Liver (tissue), 9 donors: ENCODE results near the gene CARMIL3. TPM values are rescaled to one million over a fixed set of nuclear protein-coding genes. Genes with fewer than 3 reads are reported as not detected.
"Not testable (repeated sequence)": the region's sequence is repeated elsewhere in the genome, so short reads cannot be mapped to it uniquely, and the experiment has no call there.

Experiments
- DNase-seq: peaks from one replicate; pipeline ENCODE4 v3.0.0-alpha.2; 2017; ENCODE audit warnings: low spot score
- H3K27ac ChIP-seq, 2 donors: one replicate each; pipeline ENCODE4 v1.7.0; 2013; ENCODE audit warnings: inconsistent platforms in 2 of 2, low read length in 2 of 2, control low read depth in 1 of 2, low read depth in 1 of 2, mild to moderate bottlenecking in 1 of 2
- H3K27me3 ChIP-seq, 4 donors: one replicate each; pipeline versions ENCODE4 v1.6.1 to v1.7.0; 2013; ENCODE audit warnings: low read length in 3 of 4, inconsistent platforms in 1 of 4, mild to moderate bottlenecking in 1 of 4, moderate library complexity in 1 of 4; ENCODE audit not compliant: control insufficient read depth in 4 of 4, insufficient read depth in 4 of 4
- H3K36me3 ChIP-seq, 4 donors: one replicate each; pipeline versions ENCODE4 v1.6.1 to v1.7.0; 2013; ENCODE audit warnings: low read length in 3 of 4, mild to moderate bottlenecking in 3 of 4, low read depth in 1 of 4, moderate library complexity in 1 of 4; ENCODE audit not compliant: control insufficient read depth in 4 of 4, insufficient read depth in 3 of 4
- H3K4me1 ChIP-seq, 4 donors: one replicate each; pipeline versions ENCODE4 v1.6.1 to v1.7.0; 2013; ENCODE audit warnings: low read length in 3 of 4, mild to moderate bottlenecking in 3 of 4, moderate library complexity in 1 of 4; ENCODE audit not compliant: control insufficient read depth in 4 of 4, insufficient read depth in 4 of 4
- H3K4me3 ChIP-seq, 3 donors: one replicate each; pipeline versions ENCODE4 v1.6.1 to v1.7.0; 2013; ENCODE audit warnings: low read length in 3 of 3, control low read depth in 1 of 3, low read depth in 1 of 3, mild to moderate bottlenecking in 1 of 3
- H3K9ac ChIP-seq, 2 donors: one replicate each; pipeline ENCODE4 v1.7.0; 2013; ENCODE audit warnings: low read length in 2 of 2, mild to moderate bottlenecking in 2 of 2, moderate library complexity in 2 of 2, control low read depth in 1 of 2, low read depth in 1 of 2
- H3K9me3 ChIP-seq, 4 donors: one replicate each; pipeline versions ENCODE4 v1.6.1 to v1.7.0; 2013; ENCODE audit warnings: low read length in 3 of 4; ENCODE audit not compliant: control insufficient read depth in 4 of 4
- ATF3 ChIP-seq: IDR thresholded peaks from 2 replicates; pipeline ENCODE4 v1.6.1; 2016; ENCODE audit warnings: antibody characterized with exemption
- CTCF ChIP-seq: fragments of 150-350 bp; IDR thresholded peaks from 2 replicates; pipeline ENCODE4 v1.5.1; 2017; ENCODE audit warnings: improper control_type of control experiment, low read depth, low read length; ENCODE audit not compliant: missing input control
- EGR1 ChIP-seq, 2 donors: IDR thresholded peaks; 2 replicates each; pipeline ENCODE4 v1.6.1; 2016 to 2018; ENCODE audit warnings: antibody characterized with exemption in 2 of 2, low read depth in 2 of 2
- FOXA1 ChIP-seq: IDR thresholded peaks from 2 replicates; pipeline ENCODE4 v1.6.1; 2016; ENCODE audit warnings: antibody characterized with exemption
- FOXA2 ChIP-seq: IDR thresholded peaks from 2 replicates; pipeline ENCODE4 v1.6.1; 2016; ENCODE audit warnings: antibody characterized with exemption
- HNF4A ChIP-seq, 2 donors: conservative IDR thresholded peaks; 2 replicates each; pipeline ENCODE4 v1.6.1; 2016; ENCODE audit warnings: antibody characterized with exemption in 2 of 2, mild to moderate bottlenecking in 2 of 2
- HNF4G ChIP-seq: IDR thresholded peaks from 2 replicates; pipeline ENCODE4 v1.6.1; 2016; ENCODE audit warnings: antibody characterized with exemption
- MAX ChIP-seq: IDR thresholded peaks from 2 replicates; pipeline ENCODE4 v1.6.1; 2016; ENCODE audit warnings: antibody characterized with exemption
- NR2F2 ChIP-seq: IDR thresholded peaks from 2 replicates; pipeline ENCODE4 v1.6.1; 2016; ENCODE audit warnings: antibody characterized with exemption
- RAD21 ChIP-seq, 2 donors: IDR thresholded peaks; 2 replicates each; pipeline ENCODE4 v1.6.1; 2016; ENCODE audit warnings: antibody characterized with exemption in 2 of 2, mild to moderate bottlenecking in 2 of 2
- REST ChIP-seq: IDR thresholded peaks from 2 replicates; pipeline ENCODE4 v1.6.1; 2016; ENCODE audit warnings: antibody characterized with exemption, mild to moderate bottlenecking
- RXRA ChIP-seq, 2 donors: IDR thresholded peaks; 2 replicates each; pipeline ENCODE4 v1.6.1; 2017 to 2018; ENCODE audit warnings: antibody characterized with exemption in 2 of 2, mild to moderate bottlenecking in 1 of 2
- SP1 ChIP-seq: IDR thresholded peaks from 2 replicates; pipeline ENCODE4 v1.6.1; 2018; ENCODE audit warnings: antibody characterized with exemption, mild to moderate bottlenecking
- TAF1 ChIP-seq: conservative IDR thresholded peaks from 2 replicates; pipeline ENCODE4 v1.6.1; 2016; ENCODE audit warnings: antibody characterized with exemption, mild to moderate bottlenecking
- WGBS: extraction: QIAGEN DNeasy Blood & Tissue Kit; methylation state at CpG from one replicate; pipeline ENCODE4 v1.1.7; 2013; 5-methylcytosine and 5-hydroxymethylcytosine counted together
- polyA plus RNA-seq, 2 donors: library from polyadenylated mRNA; stranded (reverse) in 1 of 2; unstranded in 1 of 2; fragments of 200-250 nt in 1 of 2; fragments of >200 nt in 1 of 2; fragmentation: Nextera tagmentation in 1 of 2; extraction: Ambion mirVana in 1 of 2; gene quantifications; one replicate each; pipeline versions ENCODE4 v1.2.1 to v1.2.3, GENCODE V29; 2013 to 2015
- total RNA-seq, 2 donors: library from RNA; depleted of rRNA; stranded (reverse); fragments of >200 nt; gene quantifications; one replicate each; pipeline ENCODE4 v1.2.3, GENCODE V29; 2014
- donor health status: healthy.
- donor health status: healthy.
- donor health status: healthy.
- donor health status: healthy.
- donor health status: healthy.

Gene CARMIL3
- total RNA-seq (under 1 TPM; 0.05 to 0.17 TPM), polyA plus RNA-seq (under 1 TPM; 0.17 TPM)

- TF ChIP-seq REST (peak; percentile 94), HNF4A (conservative IDR thresholded peaks at IDR 0.05) (no peak)
- Histone ChIP-seq H3K27ac (no peak within 1 kb of the TSS), H3K36me3 (no peaks in the 10 kb centered on the region), H3K4me3 (peak within 1 kb of the TSS; percentile 63 to 66 (median 63)), H3K27me3 (no peaks in the 10 kb centered on the region), H3K4me1 (peaks cover 10 to 25% (median 15%) of the 10 kb centered on the region in 4 donors), H3K9ac (peak within 1 kb of the TSS; percentile 48 to 77), H3K9me3 (no peaks in the 10 kb centered on the region)
- peak; percentile 58 for DNase-seq
- under 1% methylated on average over 92 of the region's 92 CpGs for WGBS
Measured at GRCh38 chr14:24051789-24052655, at the start of gene CARMIL3. TSS of gene CARMIL3 (plus strand) at chr14:24052009. CDS start at chr14:24052154, 145 bp downstream.

- H3K36me3 ChIP-seq, H3K4me1 ChIP-seq, H3K9ac ChIP-seq, H3K9me3 ChIP-seq, H3K27ac ChIP-seq, DNase-seq, H3K27me3 ChIP-seq: not testable (repeated sequence)
- WGBS, result 2% methylated on average over 6 of the region's 15 CpGs
- H3K4me3 ChIP-seq, result peak overlapping the region in 1 of 3 donors; percentile 42
Measured at GRCh38 chr14:24006471-24006816, 45.4 kb upstream of the CARMIL3 start.

- H3K9me3 ChIP-seq, H3K4me1 ChIP-seq, H3K27ac ChIP-seq, H3K9ac ChIP-seq, H3K36me3 ChIP-seq, H3K27me3 ChIP-seq: not testable (repeated sequence)
- WGBS, result 6% methylated on average over 62 of the region's 62 CpGs
- peak; percentile 72 for DNase-seq
- peak overlapping the region in 2 of 3 donors; percentile 30 to 42 for H3K4me3 ChIP-seq
Measured at GRCh38 chr14:24006817-24007652, 44.8 kb upstream of the CARMIL3 start.

- 85% methylated on average over 2 of the region's 2 CpGs for WGBS
- H3K9me3 ChIP-seq, result no peaks in the 10 kb centered on the region
- peaks cover 0 to 20% (median 19%) of the 10 kb centered on the region in 4 donors for H3K4me1 ChIP-seq
- H3K4me3 ChIP-seq, result no peak overlapping the region
- H3K36me3 ChIP-seq, result no peaks in the 10 kb centered on the region
- DNase-seq, result no peak
- no peak overlapping the region for H3K27ac ChIP-seq
- H3K27me3 ChIP-seq, result no peaks in the 10 kb centered on the region
- H3K9ac ChIP-seq, result no peak overlapping the region
- TF ChIP-seq HNF4A (conservative IDR thresholded peaks at IDR 0.05) (no peak), RAD21 (IDR thresholded peaks at IDR 0.05) (no peak), EGR1 (IDR thresholded peaks at IDR 0.05; ENCODE audit: low read depth in 2 of 2) (no peak), HNF4G (no peak), MAX (no peak), FOXA2 (no peak), FOXA1 (no peak), TAF1 (no peak), RXRA (IDR thresholded peaks at IDR 0.05) (no peak), SP1 (no peak), NR2F2 (no peak), ATF3 (no peak), CTCF (no peak)
Measured at GRCh38 chr14:24011051-24011450, 40.8 kb upstream of the CARMIL3 start.
